Measurements from ENCODE around the gene TUBA8. TPM values are rescaled to one million over a fixed set of nuclear protein-coding genes. Genes with fewer than 3 reads are reported as not detected.

TUBA8 gene
- total RNA-seq, 1 experiment from 2014 or later = 1.9 TPM

- Histone ChIP-seq H3K9me3 (ENCODE audit: low read length) (no peaks in the 10 kb centered on the region), H3F3A (ENCODE audit: low read length, unreplicated experiment) (no peaks in the 10 kb centered on the region), H2AFZ (ENCODE audit: low read length) (no peak overlapping the region), H3K4me2 (ENCODE audit: low read length) (peak overlapping the region; percentile 95), H4K20me1 (ENCODE audit: low read length) (no peaks in the 10 kb centered on the region), H3K27ac (ENCODE audit: low read length) (no peak overlapping the region), H3K4me1 (ENCODE audit: insufficient read depth, low read length) (peaks cover 24% of the 10 kb centered on the region), H3K9me2 (replicated peaks; ENCODE audit: low read length) (no peaks in the 10 kb centered on the region), H3K9ac (ENCODE audit: low read length) (no peak overlapping the region), H3K27me3 (ENCODE audit: low read length) (no peaks in the 10 kb centered on the region), H3K36me3 (ENCODE audit: low read depth, low read length) (peaks cover 8% of the 10 kb centered on the region; the same call in 1 of the 2 replicates), H3K79me2 (ENCODE audit: low read length) (peaks cover 60% of the 10 kb centered on the region), H3K4me3 (ENCODE audit: low read length) (peak overlapping the region; percentile 98; the same call in 1 of the 2 replicates)
- ChIA-PET POLR2A (ENCODE audit: unreplicated experiment) (no interaction called here), CTCF (no interaction called here)
- DNase-seq (no peak), ATAC-seq (no peak)
- BruUV-seq (replicated peaks) = no TSS peak
- intact Hi-C loops (cut with micrococcal nuclease) = loop anchor here (5.0 kb wide), 1 partner anchor 182 kb away; no protein-coding TSS in a partner anchor
- TF ChIP-seq EZH2phosphoT487 (IDR thresholded peaks at IDR 0.05; ENCODE audit: borderline replicate concordance, low read length) (no peak), CTCF (conservative IDR thresholded peaks at IDR 0.05; ENCODE audit: low read depth, low read length) (no peak), EZH2 (IDR thresholded peaks at IDR 0.05; ENCODE audit: low read length, unreplicated experiment) (no peak)
These were observed 30.8 kb upstream of the TUBA8 start for GRCh38 chr22:18079706-18080233.

GRCh38 chr22:18081416-18081815 lies 29.2 kb upstream of the TUBA8 start:
- H3K27me3 ChIP-seq (ENCODE audit: low read length) = no peaks in the 10 kb centered on the region
- H2AFZ ChIP-seq (ENCODE audit: low read length) = no peak overlapping the region
- no peak overlapping the region for H3K4me3 ChIP-seq (ENCODE audit: low read length)
- ChIA-PET POLR2A (ENCODE audit: unreplicated experiment) (no interaction called here), CTCF (no interaction called here)
- no peak for DNase-seq
- H4K20me1 ChIP-seq (ENCODE audit: low read length) = no peaks in the 10 kb centered on the region
- H3K4me2 ChIP-seq (ENCODE audit: low read length) = no peak overlapping the region
- intact Hi-C loops (cut with micrococcal nuclease) = no loop called here
- no peak overlapping the region for H3K9ac ChIP-seq (ENCODE audit: low read length)
- no peaks in the 10 kb centered on the region for H3K9me2 ChIP-seq (replicated peaks; ENCODE audit: low read length)
- no peaks in the 10 kb centered on the region for H3K9me3 ChIP-seq (ENCODE audit: low read length)
- no peak overlapping the region for H3K27ac ChIP-seq (ENCODE audit: low read length)
- H3F3A ChIP-seq (ENCODE audit: low read length, unreplicated experiment) = no peaks in the 10 kb centered on the region
- H3K79me2 ChIP-seq (ENCODE audit: low read length) = peaks cover 60% of the 10 kb centered on the region
- no peak for ATAC-seq
- peaks cover 11% of the 10 kb centered on the region; the same call in 1 of the 2 replicates for H3K36me3 ChIP-seq (ENCODE audit: low read depth, low read length)
- H3K4me1 ChIP-seq (ENCODE audit: insufficient read depth, low read length) = peaks cover 19% of the 10 kb centered on the region
- TF ChIP-seq EZH2phosphoT487 (IDR thresholded peaks at IDR 0.05; ENCODE audit: borderline replicate concordance, low read length) (no peak), EZH2 (IDR thresholded peaks at IDR 0.05; ENCODE audit: low read length, unreplicated experiment) (no peak), CTCF (conservative IDR thresholded peaks at IDR 0.05; ENCODE audit: low read depth, low read length) (no peak)
- BruUV-seq (replicated peaks) = no TSS peak

- ChIA-PET POLR2A (ENCODE audit: unreplicated experiment) (interaction anchor here (0.6 kb wide), 1 partner anchor 68 kb away, joined by 19 read pairs; the partner anchor contains the start of gene USP18), CTCF (no interaction called here)
- Histone ChIP-seq H3K4me2 (ENCODE audit: low read length) (no peak overlapping the region), H3K9ac (ENCODE audit: low read length) (no peak overlapping the region), H3K79me2 (ENCODE audit: low read length) (peaks cover 51% of the 10 kb centered on the region), H3K9me3 (ENCODE audit: low read length) (no peaks in the 10 kb centered on the region), H3K4me1 (ENCODE audit: insufficient read depth, low read length) (peaks cover 10% of the 10 kb centered on the region; the same call in 1 of the 2 replicates), H3K4me3 (ENCODE audit: low read length) (no peak overlapping the region), H3K27me3 (ENCODE audit: low read length) (no peaks in the 10 kb centered on the region), H3K27ac (ENCODE audit: low read length) (no peak overlapping the region), H3K36me3 (ENCODE audit: low read depth, low read length) (peaks cover 11% of the 10 kb centered on the region; the same call in 1 of the 2 replicates), H3F3A (ENCODE audit: low read length, unreplicated experiment) (no peaks in the 10 kb centered on the region), H3K9me2 (replicated peaks; ENCODE audit: low read length) (no peaks in the 10 kb centered on the region), H4K20me1 (ENCODE audit: low read length) (no peaks in the 10 kb centered on the region), H2AFZ (ENCODE audit: low read length) (no peak overlapping the region)
- TF ChIP-seq EZH2 (IDR thresholded peaks at IDR 0.05; ENCODE audit: low read length, unreplicated experiment) = no peak
- no peak for TF ChIP-seq CTCF (conservative IDR thresholded peaks at IDR 0.05; ENCODE audit: low read depth, low read length)
- TF ChIP-seq EZH2phosphoT487 (IDR thresholded peaks at IDR 0.05; ENCODE audit: borderline replicate concordance, low read length) = no peak
- DNase-seq (no peak), ATAC-seq (no peak)
- intact Hi-C loops (cut with micrococcal nuclease) = no loop called here
- no TSS peak for BruUV-seq (replicated peaks)
These were observed 28.1 kb upstream of the TUBA8 start for GRCh38 chr22:18082467-18082866.
